Small intestine (tissue), 7 donors: ENCODE results near the gene PSMA6. TPM values are rescaled to one million over a fixed set of nuclear protein-coding genes. Genes with fewer than 3 reads are reported as not detected.

ENCODE experiments used
- DNase-seq, 2 donors: peaks; one replicate each; pipeline versions ENCODE4 v3.0.0 to v3.0.0-alpha.2; 2013
- FAIRE-seq: peaks from 2 replicates; lab custom pipeline; 2012; peaks lifted over from hg19 to GRCh38; lab: Jason Lieb, UNC
- H3K27ac ChIP-seq, 3 donors: one replicate each; pipeline ENCODE4 v1.5.1; 2013; ENCODE audit warnings: low read length in 2 of 3, mild to moderate bottlenecking in 2 of 3, control low read depth in 1 of 3, inconsistent platforms in 1 of 3, low read depth in 1 of 3, moderate library complexity in 1 of 3
- H3K27me3 ChIP-seq, 3 donors: one replicate each; pipeline ENCODE4 v1.6.1; 2013; ENCODE audit warnings: low read length in 3 of 3, inconsistent platforms in 1 of 3; ENCODE audit not compliant: control insufficient read depth in 3 of 3, insufficient read depth in 3 of 3
- H3K36me3 ChIP-seq, 3 donors: one replicate each; pipeline ENCODE4 v1.6.1; 2013; ENCODE audit warnings: low read length in 3 of 3, inconsistent platforms in 1 of 3, low read depth in 1 of 3, mild to moderate bottlenecking in 1 of 3, moderate library complexity in 1 of 3; ENCODE audit not compliant: control insufficient read depth in 3 of 3, insufficient read depth in 2 of 3
- H3K4me1 ChIP-seq, 3 donors: one replicate each; pipeline ENCODE4 v1.6.1; 2013; ENCODE audit warnings: low read length in 2 of 3, inconsistent platforms in 1 of 3, low read depth in 1 of 3, mild to moderate bottlenecking in 1 of 3, moderate library complexity in 1 of 3; ENCODE audit not compliant: control insufficient read depth in 3 of 3, insufficient read depth in 2 of 3
- H3K4me3 ChIP-seq, 3 donors: one replicate each; pipeline ENCODE4 v1.5.1; 2013; ENCODE audit warnings: low read length in 3 of 3, control low read depth in 1 of 3, inconsistent platforms in 1 of 3, low read depth in 1 of 3, mild to moderate bottlenecking in 1 of 3, moderate library complexity in 1 of 3
- H3K9me3 ChIP-seq, 2 donors: one replicate each; pipeline ENCODE4 v1.6.1; 2013; ENCODE audit warnings: low read depth in 1 of 2, low read length in 1 of 2; ENCODE audit not compliant: control insufficient read depth in 2 of 2, insufficient read depth in 1 of 2
- WGBS, 3 donors: extraction: QIAGEN DNeasy Blood & Tissue Kit; methylation state at CpG; one replicate each; pipeline ENCODE4 v1.1.7; 2013; 5-methylcytosine and 5-hydroxymethylcytosine counted together
- polyA plus RNA-seq, 4 donors: library from polyadenylated mRNA; stranded (reverse) in 3 of 4; unstranded in 1 of 4; fragments of 200-250 nt in 3 of 4; fragments of 120-200 nt in 1 of 4; gene quantifications; one replicate each; pipeline versions ENCODE4 v1.2.1 to v1.2.3, GENCODE V29; 2013
- donor health status: healthy with polysubstance abuse.
- donor health status: control.
- donor health status: control.
- donor health status: Bipolar disorder and iron deficiency.
- donor health status: healthy.

The PSMA6 gene
- polyA plus RNA-seq, 4 donors, result 165 to 288 (median 266) TPM

GRCh38 chr14:35286003-35286600 is 6.1 kb upstream of the PSMA6 start:
- Histone ChIP-seq H3K36me3 (peaks cover 0 to 5% (median 0%) of the 10 kb centered on the region in 3 donors), H3K27ac (peak overlapping the region in 1 of 3 donors; percentile 65), H3K27me3 (no peaks in the 10 kb centered on the region), H3K9me3 (no peaks in the 10 kb centered on the region), H3K4me3 (no peak overlapping the region), H3K4me1 (peaks cover 0 to 12% (median 0%) of the 10 kb centered on the region in 3 donors)
- no peak for FAIRE-seq
- no peak for DNase-seq
- WGBS, 3 donors, result 64 to 83% (median 71%) methylated on average over 8 of the region's 8 CpGs

- Histone ChIP-seq H3K27ac (peak overlapping the region in 1 of 3 donors; percentile 2), H3K4me1 (peaks cover 0 to 12% (median 0%) of the 10 kb centered on the region in 3 donors), H3K27me3 (no peaks in the 10 kb centered on the region), H3K4me3 (no peak overlapping the region), H3K36me3 (peaks cover 0 to 5% (median 0%) of the 10 kb centered on the region in 3 donors), H3K9me3 (no peaks in the 10 kb centered on the region)
- FAIRE-seq (no peak), DNase-seq (no peak)
- 62 to 89% (median 73%) methylated on average over 1 of the region's 1 CpG for WGBS, 3 donors
Observed at GRCh38 chr14:35286707-35287106, 5.5 kb upstream of the PSMA6 start.

GRCh38 chr14:35287431-35288013 is 4.7 kb upstream of the PSMA6 start:
- FAIRE-seq, result no peak
- H3K4me1 ChIP-seq, result peaks cover 0 to 12% (median 0%) of the 10 kb centered on the region in 3 donors
- peaks cover 0 to under 1% (median 0%) of the 10 kb centered on the region in 3 donors for H3K36me3 ChIP-seq
- WGBS, 3 donors, result 26 to 30% (median 30%) methylated on average over 8 of the region's 8 CpGs
- no peaks in the 10 kb centered on the region for H3K9me3 ChIP-seq
- H3K27me3 ChIP-seq, result no peaks in the 10 kb centered on the region
- H3K4me3 ChIP-seq, result no peak overlapping the region
- peak; percentile 30 to 43 for DNase-seq
- H3K27ac ChIP-seq, result peak overlapping the region in 2 of 3 donors; percentile 2 to 42

GRCh38 chr14:35289623-35290022 is 2.6 kb upstream of the PSMA6 start:
- H3K27me3 ChIP-seq, result no peaks in the 10 kb centered on the region
- WGBS, 3 donors, result 95 to 100% (median 100%) methylated on average over 3 of the region's 3 CpGs
- no peak for FAIRE-seq

GRCh38 chr14:35292770-35293561 is 784 bp downstream of the PSMA6 start:
- WGBS, 3 donors, result 1 to 5% (median 2%) methylated on average over 14 of the region's 14 CpGs
- Histone ChIP-seq H3K9me3 (no peaks in the 10 kb centered on the region), H3K27me3 (no peaks in the 10 kb centered on the region), H3K27ac (peak overlapping the region; percentile 87 to 92 (median 88)), H3K4me1 (peaks cover 3 to 7% (median 3%) of the 10 kb centered on the region in 3 donors), H3K36me3 (peaks cover 0 to 9% (median 0%) of the 10 kb centered on the region in 3 donors), H3K4me3 (peak overlapping the region; percentile 59 to 98 (median 78))
- peak; percentile 11 to 25 for DNase-seq
- no peak for FAIRE-seq

More at GRCh38 chr14:35289623-35290022, 2.6 kb upstream of the PSMA6 start:
- no peak overlapping the region for H3K4me3 ChIP-seq
- DNase-seq, result no peak
- H3K9me3 ChIP-seq, result no peaks in the 10 kb centered on the region
- H3K4me1 ChIP-seq, result peaks cover 0 to 14% (median 3%) of the 10 kb centered on the region in 3 donors
- H3K27ac ChIP-seq, result no peak overlapping the region
- peaks cover 0 to 2% (median 0%) of the 10 kb centered on the region in 3 donors for H3K36me3 ChIP-seq

GRCh38 chr14:35295845-35296161 is 3.6 kb downstream of the PSMA6 start:
- H3K4me1 ChIP-seq, result peaks cover 3 to 11% (median 7%) of the 10 kb centered on the region in 3 donors
- H3K27ac ChIP-seq, result peak overlapping the region in 2 of 3 donors; percentile 14
- DNase-seq (no peak), FAIRE-seq (no peak)
- H3K4me3 ChIP-seq, result no peak overlapping the region
- no peaks in the 10 kb centered on the region for H3K9me3 ChIP-seq
- no peaks in the 10 kb centered on the region for H3K27me3 ChIP-seq
- WGBS, 3 donors, result 80 to 85% (median 83%) methylated on average over 1 of the region's 1 CpG
- peaks cover 0 to 13% (median 0%) of the 10 kb centered on the region in 3 donors for H3K36me3 ChIP-seq

GRCh38 chr14:35296545-35296944 is 4.4 kb downstream of the PSMA6 start:
- H3K4me1 ChIP-seq, result peaks cover 3 to 11% (median 7%) of the 10 kb centered on the region in 3 donors
- no peaks in the 10 kb centered on the region for H3K27me3 ChIP-seq
- no peak overlapping the region for H3K4me3 ChIP-seq
- no peak overlapping the region for H3K27ac ChIP-seq
- WGBS, 3 donors, result 71 to 85% (median 82%) methylated on average over 3 of the region's 3 CpGs
- no peaks in the 10 kb centered on the region for H3K9me3 ChIP-seq
- DNase-seq, result no peak
- H3K36me3 ChIP-seq, result peaks cover 0 to 13% (median 0%) of the 10 kb centered on the region in 3 donors
- no peak for FAIRE-seq

GRCh38 chr14:35297706-35298105 is 5.5 kb downstream of the PSMA6 start:
- WGBS, 3 donors, result 79 to 90% (median 87%) methylated on average over 3 of the region's 3 CpGs
- no peaks in the 10 kb centered on the region for H3K27me3 ChIP-seq
- peaks cover 0 to 13% (median 0%) of the 10 kb centered on the region in 3 donors for H3K36me3 ChIP-seq
- H3K9me3 ChIP-seq, result no peaks in the 10 kb centered on the region
- DNase-seq (no peak), FAIRE-seq (no peak)
- H3K27ac ChIP-seq, result no peak overlapping the region
- H3K4me3 ChIP-seq, result no peak overlapping the region
- H3K4me1 ChIP-seq, result peaks cover 3 to 11% (median 7%) of the 10 kb centered on the region in 3 donors
